GM20431 (cell line): ENCODE measurements around the gene SPNS1.
"Not testable (repeated sequence)": the region's sequence is repeated elsewhere in the genome, so short reads cannot be mapped to it uniquely, and the experiment has no call there.

ENCODE experiments used
- in situ Hi-C: fragments of 300-500 bp; cut with MseI, MboI; formaldehyde crosslinking; loops from one replicate; pipeline ENCODE4 v1.15.0; 2020; ENCODE audit warnings: low sequenced_read_pairs; ENCODE audit not compliant: unreplicated experiment

SPNS1 gene

GRCh38 chr16:28974437-28975157, at the start of gene SPNS1:
SPNS1 (plus strand) TSS chr16:28974778; CDS start chr16:28975152, 374 bp downstream.
- in situ Hi-C loops = no loop called here

GRCh38 chr16:28925386-28926228, 49.0 kb upstream of the SPNS1 start:
- in situ Hi-C loops = loop anchor here (10.0 kb wide), 1 partner anchor 51 kb away; the partner anchor contains the start of gene ATP2A1

- in situ Hi-C loops = loop anchor here (10.0 kb wide), 1 partner anchor 51 kb away; the partner anchor contains the start of gene ATP2A1
These were observed 48.3 kb upstream of the SPNS1 start for GRCh38 chr16:28926284-28926683.

- in situ Hi-C loops = loop anchor here (10.0 kb wide), 1 partner anchor 53 kb away; the partner anchor contains the start of gene ATP2A1
These were observed 46.8 kb upstream of the SPNS1 start for GRCh38 chr16:28927815-28928214.

- in situ Hi-C loops = no loop called here
These were observed 44.4 kb upstream of the SPNS1 start for GRCh38 chr16:28930203-28930602.

- in situ Hi-C loops = no loop called here
These were observed 43.9 kb upstream of the SPNS1 start for GRCh38 chr16:28930652-28931051.

- in situ Hi-C loops = no loop called here
These were observed 42.8 kb upstream of the SPNS1 start, which contains the start of gene CD19 for GRCh38 chr16:28931801-28932225. CD19 (plus strand) TSS chr16:28931971; CDS start chr16:28932001, 30 bp downstream.

GRCh38 chr16:28932339-28933141, 42.0 kb upstream of the SPNS1 start:
- in situ Hi-C loops = no loop called here

GRCh38 chr16:28933171-28933570, 41.4 kb upstream of the SPNS1 start:
- in situ Hi-C loops = no loop called here

- in situ Hi-C loops = no loop called here
These were observed 39.2 kb upstream of the SPNS1 start for GRCh38 chr16:28935346-28935745.

- in situ Hi-C loops = no loop called here
These were observed 38.4 kb upstream of the SPNS1 start for GRCh38 chr16:28935924-28936783.

GRCh38 chr16:28936784-28937155, 37.8 kb upstream of the SPNS1 start:
- in situ Hi-C loops = no loop called here

- in situ Hi-C loops = no loop called here
These were observed 37.2 kb upstream of the SPNS1 start for GRCh38 chr16:28937222-28937876.

- in situ Hi-C loops = no loop called here
These were observed 35.9 kb upstream of the SPNS1 start for GRCh38 chr16:28938721-28939120.

GRCh38 chr16:28939825-28940224, 34.8 kb upstream of the SPNS1 start:
- in situ Hi-C loops = not testable (repeated sequence)

GRCh38 chr16:28943281-28943680, 31.3 kb upstream of the SPNS1 start:
- in situ Hi-C loops = no loop called here

GRCh38 chr16:28946681-28947080, 27.9 kb upstream of the SPNS1 start:
- in situ Hi-C loops = no loop called here

GRCh38 chr16:28950648-28951409, 23.7 kb upstream of the SPNS1 start, which contains the start of gene NFATC2IP:
NFATC2IP (plus strand) TSS chr16:28950937; CDS start chr16:28951012, 75 bp downstream.
- in situ Hi-C loops = no loop called here
